ENCODE data around the gene NRK. TPM values are rescaled to one million over a fixed set of nuclear protein-coding genes. Genes with fewer than 3 reads are reported as not detected.

The NRK gene
- total and polyA plus RNA-seq, 2 experiments from 2014 or later = not detected

DNA sequence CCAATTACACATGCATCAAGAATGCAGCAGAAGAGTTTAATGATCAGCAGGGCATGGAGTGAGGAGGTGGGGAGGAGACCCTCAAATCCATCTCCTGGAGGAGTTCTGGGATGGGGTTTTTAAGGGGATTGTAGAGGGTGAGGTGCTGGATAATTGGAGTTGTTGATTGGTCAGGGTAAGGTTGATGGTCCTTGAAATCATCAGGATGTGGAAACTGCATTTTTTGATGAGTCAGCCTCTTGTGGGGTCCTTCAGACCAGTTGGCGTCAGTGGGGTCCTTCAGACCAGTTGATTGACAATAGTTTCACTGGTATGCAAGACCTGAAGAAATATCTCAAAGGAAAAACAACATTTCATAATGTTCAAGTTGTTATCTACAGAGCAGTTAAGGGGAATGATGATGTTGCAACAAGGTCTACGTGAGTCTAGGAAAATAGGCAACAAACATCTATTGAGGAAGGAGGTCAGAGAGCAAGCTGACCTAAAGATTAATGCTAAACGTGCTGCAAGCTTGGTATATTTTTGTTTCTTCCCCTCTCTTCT, 88.3 kb downstream of the NRK start:
- no peak overlapping the region for H2AFZ ChIP-seq
- H3K27ac ChIP-seq = no peak overlapping the region
- no peaks in the 10 kb centered on the region for H4K20me1 ChIP-seq (ENCODE audit: insufficient read depth)
- H3K9me3 ChIP-seq (ENCODE audit: low read depth) = no peaks in the 10 kb centered on the region
- H3K4me3 ChIP-seq = no peak overlapping the region
- in situ Hi-C loops (cut with MboI) = no loop called here
- H3K9me2 ChIP-seq (ENCODE audit: insufficient read depth) = no peaks in the 10 kb centered on the region
- no peaks in the 10 kb centered on the region for H3K36me3 ChIP-seq (ENCODE audit: low read depth)
- WGBS, 2 experiments (ENCODE audit: low coverage in 1 of 2, low lambda C conversion rate in 2 of 2, missing lambda C conversion rate in 2 of 2) = 17 to 19% methylated on average over 3 of the region's 3 CpGs
- DNase-seq = no peak
- no peaks in the 10 kb centered on the region for H3F3A ChIP-seq (ENCODE audit: insufficient read depth)
- H3K27me3 ChIP-seq (replicated peaks; ENCODE audit: insufficient read depth) = no peaks in the 10 kb centered on the region
- H3K9ac ChIP-seq = no peak overlapping the region
- no peaks in the 10 kb centered on the region for H3K79me2 ChIP-seq (ENCODE audit: insufficient read depth)
- H3K4me2 ChIP-seq (ENCODE audit: unreplicated experiment) = no peak overlapping the region
- no peaks in the 10 kb centered on the region for H3K4me1 ChIP-seq (ENCODE audit: insufficient read depth)
- TF ChIP-seq EZH2 (IDR thresholded peaks at IDR 0.05; ENCODE audit: insufficient read depth, poor library complexity, severe bottlenecking) = no peak
- no peak for TF ChIP-seq EZH2phosphoT487 (IDR thresholded peaks at IDR 0.05; ENCODE audit: insufficient read depth, low read depth)

GRCh38 chrX:105945266-105945665, 122.9 kb downstream of the NRK start:
- H3K79me2 ChIP-seq (ENCODE audit: insufficient read depth) = no peaks in the 10 kb centered on the region
- in situ Hi-C loops (cut with MboI) = no loop called here
- H2AFZ ChIP-seq = no peak overlapping the region
- no peak overlapping the region for H3K9ac ChIP-seq
- H3K9me2 ChIP-seq (ENCODE audit: insufficient read depth) = no peaks in the 10 kb centered on the region
- H3K4me3 ChIP-seq = no peak overlapping the region
- no peaks in the 10 kb centered on the region for H3K9me3 ChIP-seq (ENCODE audit: low read depth)
- H3K36me3 ChIP-seq (ENCODE audit: low read depth) = no peaks in the 10 kb centered on the region
- no peak for TF ChIP-seq EZH2phosphoT487 (IDR thresholded peaks at IDR 0.05; ENCODE audit: insufficient read depth, low read depth)
- no peak for TF ChIP-seq EZH2 (IDR thresholded peaks at IDR 0.05; ENCODE audit: insufficient read depth, poor library complexity, severe bottlenecking)
- no peaks in the 10 kb centered on the region for H4K20me1 ChIP-seq (ENCODE audit: insufficient read depth)
- no peak overlapping the region for H3K27ac ChIP-seq
- H3K4me2 ChIP-seq (ENCODE audit: unreplicated experiment) = no peak overlapping the region
- 27 to 33% methylated on average over 3 of the region's 3 CpGs for WGBS, 2 experiments (ENCODE audit: low coverage in 1 of 2, low lambda C conversion rate in 2 of 2, missing lambda C conversion rate in 2 of 2)
- no peak for DNase-seq
- H3K4me1 ChIP-seq (ENCODE audit: insufficient read depth) = no peaks in the 10 kb centered on the region
- H3K27me3 ChIP-seq (replicated peaks; ENCODE audit: insufficient read depth) = no peaks in the 10 kb centered on the region
- H3F3A ChIP-seq (ENCODE audit: insufficient read depth) = no peaks in the 10 kb centered on the region

DNA sequence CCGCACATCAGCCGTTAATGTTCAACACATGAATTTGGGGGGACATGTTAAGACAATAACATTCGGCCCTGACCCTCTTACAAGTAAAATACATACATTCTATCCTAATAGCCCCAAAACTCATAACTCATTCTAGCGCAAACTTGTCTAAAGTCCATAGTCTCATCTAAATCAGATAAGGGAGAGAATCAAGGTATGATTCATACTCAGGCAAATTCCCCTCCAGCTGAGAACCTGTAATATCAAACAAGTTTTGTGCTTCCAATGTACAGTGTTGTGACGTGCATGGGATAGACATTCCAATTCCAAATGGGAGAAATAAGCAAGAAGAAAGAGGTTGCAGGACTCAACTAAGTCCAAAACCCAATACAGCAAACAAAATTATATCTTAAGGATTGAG, 147.1 kb downstream of the NRK start:
- Histone ChIP-seq H3K9me3 (ENCODE audit: low read depth) (no peaks in the 10 kb centered on the region), H3K27me3 (replicated peaks; ENCODE audit: insufficient read depth) (no peaks in the 10 kb centered on the region), H3K9ac (no peak overlapping the region), H3K9me2 (ENCODE audit: insufficient read depth) (no peaks in the 10 kb centered on the region), H3K36me3 (ENCODE audit: low read depth) (no peaks in the 10 kb centered on the region), H3K79me2 (ENCODE audit: insufficient read depth) (no peaks in the 10 kb centered on the region), H3K4me1 (ENCODE audit: insufficient read depth) (no peaks in the 10 kb centered on the region), H3F3A (ENCODE audit: insufficient read depth) (no peaks in the 10 kb centered on the region), H2AFZ (no peak overlapping the region), H3K4me3 (no peak overlapping the region), H4K20me1 (ENCODE audit: insufficient read depth) (no peaks in the 10 kb centered on the region), H3K4me2 (ENCODE audit: unreplicated experiment) (no peak overlapping the region), H3K27ac (no peak overlapping the region)
- no peak for DNase-seq
- TF ChIP-seq EZH2 (IDR thresholded peaks at IDR 0.05; ENCODE audit: insufficient read depth, poor library complexity, severe bottlenecking) (no peak), EZH2phosphoT487 (IDR thresholded peaks at IDR 0.05; ENCODE audit: insufficient read depth, low read depth) (no peak)
- 31 to 39% methylated on average over 5 of the region's 5 CpGs for WGBS, 2 experiments (ENCODE audit: low coverage in 1 of 2, low lambda C conversion rate in 2 of 2, missing lambda C conversion rate in 2 of 2)
- in situ Hi-C loops (cut with MboI) = no loop called here

GRCh38 chrX:105972690-105973386, 150.5 kb downstream of the NRK start:
- no peak for DNase-seq
- H3K4me2 ChIP-seq (ENCODE audit: unreplicated experiment) = no peak overlapping the region
- TF ChIP-seq EZH2 (IDR thresholded peaks at IDR 0.05; ENCODE audit: insufficient read depth, poor library complexity, severe bottlenecking) = no peak
- no peak for TF ChIP-seq EZH2phosphoT487 (IDR thresholded peaks at IDR 0.05; ENCODE audit: insufficient read depth, low read depth)
- no peak overlapping the region for H3K27ac ChIP-seq
- WGBS, 2 experiments (ENCODE audit: low coverage in 1 of 2, low lambda C conversion rate in 2 of 2, missing lambda C conversion rate in 2 of 2) = 0 to 3% methylated on average over 3 of the region's 3 CpGs
- no peak overlapping the region for H2AFZ ChIP-seq
- no peaks in the 10 kb centered on the region for H3F3A ChIP-seq (ENCODE audit: insufficient read depth)
- H4K20me1 ChIP-seq (ENCODE audit: insufficient read depth) = no peaks in the 10 kb centered on the region
- in situ Hi-C loops (cut with MboI) = no loop called here
- H3K9me2 ChIP-seq (ENCODE audit: insufficient read depth) = no peaks in the 10 kb centered on the region
- no peak overlapping the region for H3K4me3 ChIP-seq
- H3K9ac ChIP-seq = no peak overlapping the region
- H3K4me1 ChIP-seq (ENCODE audit: insufficient read depth) = no peaks in the 10 kb centered on the region
- no peaks in the 10 kb centered on the region for H3K9me3 ChIP-seq (ENCODE audit: low read depth)
- no peaks in the 10 kb centered on the region for H3K79me2 ChIP-seq (ENCODE audit: insufficient read depth)
- H3K36me3 ChIP-seq (ENCODE audit: low read depth) = no peaks in the 10 kb centered on the region
- no peaks in the 10 kb centered on the region for H3K27me3 ChIP-seq (replicated peaks; ENCODE audit: insufficient read depth)
